Fibroblast of lung (primary cell): Measurements from ENCODE around the gene TTF2.

Source experiments
- CTCF ChIP-seq, 2 donors: IDR thresholded peaks in 1 of 2; conservative IDR thresholded peaks in 1 of 2; 1 replicate in 1 of 2; 2 replicates in 1 of 2; pipeline ENCODE4 v1.5.1; 2011 to 2012; ENCODE audit warnings: low read length in 2 of 2, control low read depth in 1 of 2, inconsistent platforms in 1 of 2, low read depth in 1 of 2, mild to moderate bottlenecking in 1 of 2
- EZH2 ChIP-seq: IDR thresholded peaks from 2 replicates; pipeline ENCODE4 v1.5.1; 2012; ENCODE audit warnings: low read length, control low read depth, mild to moderate bottlenecking; ENCODE audit errors: missing control alignments

GRCh38 chr1:117146072-117146471 lies 85.9 kb downstream of the TTF2 start:
- TF ChIP-seq CTCF (conservative IDR thresholded peaks at IDR 0.05 in 1 of 2, IDR thresholded peaks at IDR 0.05 in 1 of 2; ENCODE audit: low read depth in 1 of 2, low read length in 2 of 2) (no peak), EZH2 (no peak)
